Liver (tissue), 3 donors: ENCODE results near the gene BRF1.

Source experiments
- EGR1 ChIP-seq, 2 donors: IDR thresholded peaks; 2 replicates each; pipeline ENCODE4 v1.6.1; 2016 to 2018; ENCODE audit warnings: antibody characterized with exemption in 2 of 2, low read depth in 2 of 2
- GABPA ChIP-seq, 2 donors: IDR thresholded peaks in 1 of 2; conservative IDR thresholded peaks in 1 of 2; 2 replicates each; pipeline ENCODE4 v1.6.1; 2016; ENCODE audit warnings: antibody characterized with exemption in 2 of 2, mild to moderate bottlenecking in 1 of 2, moderate library complexity in 1 of 2
- HNF4A ChIP-seq, 2 donors: conservative IDR thresholded peaks; 2 replicates each; pipeline ENCODE4 v1.6.1; 2016; ENCODE audit warnings: antibody characterized with exemption in 2 of 2, mild to moderate bottlenecking in 2 of 2
- JUND ChIP-seq, 2 donors: IDR thresholded peaks; 2 replicates each; pipeline ENCODE4 v1.6.1; 2016; ENCODE audit warnings: antibody characterized with exemption in 2 of 2
- MAX ChIP-seq: IDR thresholded peaks from 2 replicates; pipeline ENCODE4 v1.6.1; 2016; ENCODE audit warnings: antibody characterized with exemption
- RAD21 ChIP-seq, 2 donors: IDR thresholded peaks; 2 replicates each; pipeline ENCODE4 v1.6.1; 2016; ENCODE audit warnings: antibody characterized with exemption in 2 of 2, mild to moderate bottlenecking in 2 of 2
- RXRA ChIP-seq, 2 donors: IDR thresholded peaks; 2 replicates each; pipeline ENCODE4 v1.6.1; 2017 to 2018; ENCODE audit warnings: antibody characterized with exemption in 2 of 2, mild to moderate bottlenecking in 1 of 2
- SP1 ChIP-seq: IDR thresholded peaks from 2 replicates; pipeline ENCODE4 v1.6.1; 2018; ENCODE audit warnings: antibody characterized with exemption, mild to moderate bottlenecking
- TAF1 ChIP-seq: conservative IDR thresholded peaks from 2 replicates; pipeline ENCODE4 v1.6.1; 2016; ENCODE audit warnings: antibody characterized with exemption, mild to moderate bottlenecking
- YY1 ChIP-seq: IDR thresholded peaks from 2 replicates; pipeline ENCODE4 v1.6.1; 2016; ENCODE audit warnings: antibody characterized with exemption, mild to moderate bottlenecking
- TF ChIP-seq, protein P1 (sequence below): fragments of 150-350 bp; IDR thresholded peaks from 2 replicates; pipeline ENCODE4 v1.5.1; 2017; ENCODE audit warnings: improper control_type of control experiment, low read depth, low read length; ENCODE audit not compliant: missing input control
- TF ChIP-seq, protein P2 (sequence below): IDR thresholded peaks from 2 replicates; pipeline ENCODE4 v1.6.1; 2016; ENCODE audit warnings: antibody characterized with exemption, mild to moderate bottlenecking
- TF ChIP-seq, protein P3 (sequence below): IDR thresholded peaks from 2 replicates; pipeline ENCODE4 v1.6.1; 2016; ENCODE audit warnings: antibody characterized with exemption
- TF ChIP-seq, protein P4 (sequence below): IDR thresholded peaks from 2 replicates; pipeline ENCODE4 v1.6.1; 2016; ENCODE audit warnings: antibody characterized with exemption
- donor health status: healthy.
- donor health status: healthy.

- TF ChIP-seq, protein P1, sequence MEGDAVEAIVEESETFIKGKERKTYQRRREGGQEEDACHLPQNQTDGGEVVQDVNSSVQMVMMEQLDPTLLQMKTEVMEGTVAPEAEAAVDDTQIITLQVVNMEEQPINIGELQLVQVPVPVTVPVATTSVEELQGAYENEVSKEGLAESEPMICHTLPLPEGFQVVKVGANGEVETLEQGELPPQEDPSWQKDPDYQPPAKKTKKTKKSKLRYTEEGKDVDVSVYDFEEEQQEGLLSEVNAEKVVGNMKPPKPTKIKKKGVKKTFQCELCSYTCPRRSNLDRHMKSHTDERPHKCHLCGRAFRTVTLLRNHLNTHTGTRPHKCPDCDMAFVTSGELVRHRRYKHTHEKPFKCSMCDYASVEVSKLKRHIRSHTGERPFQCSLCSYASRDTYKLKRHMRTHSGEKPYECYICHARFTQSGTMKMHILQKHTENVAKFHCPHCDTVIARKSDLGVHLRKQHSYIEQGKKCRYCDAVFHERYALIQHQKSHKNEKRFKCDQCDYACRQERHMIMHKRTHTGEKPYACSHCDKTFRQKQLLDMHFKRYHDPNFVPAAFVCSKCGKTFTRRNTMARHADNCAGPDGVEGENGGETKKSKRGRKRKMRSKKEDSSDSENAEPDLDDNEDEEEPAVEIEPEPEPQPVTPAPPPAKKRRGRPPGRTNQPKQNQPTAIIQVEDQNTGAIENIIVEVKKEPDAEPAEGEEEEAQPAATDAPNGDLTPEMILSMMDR, result no peak
- TF ChIP-seq SP1 (no peak), GABPA (IDR thresholded peaks at IDR 0.05 in 1 of 2, conservative IDR thresholded peaks at IDR 0.05 in 1 of 2) (no peak), MAX (no peak), YY1 (no peak), JUND (IDR thresholded peaks at IDR 0.05) (no peak), TAF1 (no peak), RAD21 (IDR thresholded peaks at IDR 0.05) (no peak), EGR1 (IDR thresholded peaks at IDR 0.05; ENCODE audit: low read depth in 2 of 2) (no peak), RXRA (IDR thresholded peaks at IDR 0.05) (no peak), HNF4A (conservative IDR thresholded peaks at IDR 0.05) (no peak)
- TF ChIP-seq, protein P2, sequence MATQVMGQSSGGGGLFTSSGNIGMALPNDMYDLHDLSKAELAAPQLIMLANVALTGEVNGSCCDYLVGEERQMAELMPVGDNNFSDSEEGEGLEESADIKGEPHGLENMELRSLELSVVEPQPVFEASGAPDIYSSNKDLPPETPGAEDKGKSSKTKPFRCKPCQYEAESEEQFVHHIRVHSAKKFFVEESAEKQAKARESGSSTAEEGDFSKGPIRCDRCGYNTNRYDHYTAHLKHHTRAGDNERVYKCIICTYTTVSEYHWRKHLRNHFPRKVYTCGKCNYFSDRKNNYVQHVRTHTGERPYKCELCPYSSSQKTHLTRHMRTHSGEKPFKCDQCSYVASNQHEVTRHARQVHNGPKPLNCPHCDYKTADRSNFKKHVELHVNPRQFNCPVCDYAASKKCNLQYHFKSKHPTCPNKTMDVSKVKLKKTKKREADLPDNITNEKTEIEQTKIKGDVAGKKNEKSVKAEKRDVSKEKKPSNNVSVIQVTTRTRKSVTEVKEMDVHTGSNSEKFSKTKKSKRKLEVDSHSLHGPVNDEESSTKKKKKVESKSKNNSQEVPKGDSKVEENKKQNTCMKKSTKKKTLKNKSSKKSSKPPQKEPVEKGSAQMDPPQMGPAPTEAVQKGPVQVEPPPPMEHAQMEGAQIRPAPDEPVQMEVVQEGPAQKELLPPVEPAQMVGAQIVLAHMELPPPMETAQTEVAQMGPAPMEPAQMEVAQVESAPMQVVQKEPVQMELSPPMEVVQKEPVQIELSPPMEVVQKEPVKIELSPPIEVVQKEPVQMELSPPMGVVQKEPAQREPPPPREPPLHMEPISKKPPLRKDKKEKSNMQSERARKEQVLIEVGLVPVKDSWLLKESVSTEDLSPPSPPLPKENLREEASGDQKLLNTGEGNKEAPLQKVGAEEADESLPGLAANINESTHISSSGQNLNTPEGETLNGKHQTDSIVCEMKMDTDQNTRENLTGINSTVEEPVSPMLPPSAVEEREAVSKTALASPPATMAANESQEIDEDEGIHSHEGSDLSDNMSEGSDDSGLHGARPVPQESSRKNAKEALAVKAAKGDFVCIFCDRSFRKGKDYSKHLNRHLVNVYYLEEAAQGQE, result no peak
- TF ChIP-seq, protein P3, sequence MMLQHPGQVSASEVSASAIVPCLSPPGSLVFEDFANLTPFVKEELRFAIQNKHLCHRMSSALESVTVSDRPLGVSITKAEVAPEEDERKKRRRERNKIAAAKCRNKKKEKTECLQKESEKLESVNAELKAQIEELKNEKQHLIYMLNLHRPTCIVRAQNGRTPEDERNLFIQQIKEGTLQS, result no peak
- TF ChIP-seq, protein P4, sequence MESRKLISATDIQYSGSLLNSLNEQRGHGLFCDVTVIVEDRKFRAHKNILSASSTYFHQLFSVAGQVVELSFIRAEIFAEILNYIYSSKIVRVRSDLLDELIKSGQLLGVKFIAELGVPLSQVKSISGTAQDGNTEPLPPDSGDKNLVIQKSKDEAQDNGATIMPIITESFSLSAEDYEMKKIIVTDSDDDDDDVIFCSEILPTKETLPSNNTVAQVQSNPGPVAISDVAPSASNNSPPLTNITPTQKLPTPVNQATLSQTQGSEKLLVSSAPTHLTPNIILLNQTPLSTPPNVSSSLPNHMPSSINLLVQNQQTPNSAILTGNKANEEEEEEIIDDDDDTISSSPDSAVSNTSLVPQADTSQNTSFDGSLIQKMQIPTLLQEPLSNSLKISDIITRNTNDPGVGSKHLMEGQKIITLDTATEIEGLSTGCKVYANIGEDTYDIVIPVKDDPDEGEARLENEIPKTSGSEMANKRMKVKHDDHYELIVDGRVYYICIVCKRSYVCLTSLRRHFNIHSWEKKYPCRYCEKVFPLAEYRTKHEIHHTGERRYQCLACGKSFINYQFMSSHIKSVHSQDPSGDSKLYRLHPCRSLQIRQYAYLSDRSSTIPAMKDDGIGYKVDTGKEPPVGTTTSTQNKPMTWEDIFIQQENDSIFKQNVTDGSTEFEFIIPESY, result no peak
Observed at GRCh38 chr14:105173901-105174894, 126.6 kb downstream of the BRF1 start.
